Measurements from ENCODE around the gene ELP1. TPM values are rescaled to one million over a fixed set of nuclear protein-coding genes. Genes with fewer than 3 reads are reported as not detected.
"Not testable (repeated sequence)": the region's sequence is repeated elsewhere in the genome, so short reads cannot be mapped to it uniquely, and the experiment has no call there.

Gene ELP1
- total RNA-seq, 4 donors from 2014 or later = 31.3 to 37.8 (median 34.4) TPM

DNA sequence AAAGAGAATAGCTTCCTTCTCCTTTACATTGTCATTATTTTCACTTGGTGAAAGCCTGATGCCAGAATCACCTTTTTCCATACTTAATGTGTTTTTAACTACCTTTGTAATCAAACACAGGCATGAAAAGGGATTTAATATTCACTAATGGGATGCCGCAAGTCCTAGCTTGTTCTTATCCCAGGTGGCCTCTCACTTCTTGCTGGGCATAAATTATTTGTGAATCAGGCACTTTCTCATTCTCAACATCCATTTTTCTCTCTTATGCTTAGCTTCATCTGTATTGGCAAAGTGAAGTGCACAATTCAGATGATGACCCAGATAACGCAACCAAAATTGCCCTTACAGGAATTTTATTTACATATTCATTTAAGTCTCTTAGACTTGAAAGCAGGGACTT lies 89.1 kb downstream of the ELP1 start:
- Histone ChIP-seq H3K27ac (no peak overlapping the region), H3K4me3 (replicated peaks in 1 of 3) (no peak overlapping the region), H3K9me3 (no peaks in the 10 kb centered on the region), H3K4me1 (no peaks in the 10 kb centered on the region), H3K27me3 (no peaks in the 10 kb centered on the region), H3K36me3 (no peaks in the 10 kb centered on the region)
- 93 to 95% methylated on average over 2 of the region's 2 CpGs for WGBS, 2 donors
- no peak for DNase-seq
- intact Hi-C loops (cut with DNase I) = no loop called here
- TF ChIP-seq, protein P1, sequence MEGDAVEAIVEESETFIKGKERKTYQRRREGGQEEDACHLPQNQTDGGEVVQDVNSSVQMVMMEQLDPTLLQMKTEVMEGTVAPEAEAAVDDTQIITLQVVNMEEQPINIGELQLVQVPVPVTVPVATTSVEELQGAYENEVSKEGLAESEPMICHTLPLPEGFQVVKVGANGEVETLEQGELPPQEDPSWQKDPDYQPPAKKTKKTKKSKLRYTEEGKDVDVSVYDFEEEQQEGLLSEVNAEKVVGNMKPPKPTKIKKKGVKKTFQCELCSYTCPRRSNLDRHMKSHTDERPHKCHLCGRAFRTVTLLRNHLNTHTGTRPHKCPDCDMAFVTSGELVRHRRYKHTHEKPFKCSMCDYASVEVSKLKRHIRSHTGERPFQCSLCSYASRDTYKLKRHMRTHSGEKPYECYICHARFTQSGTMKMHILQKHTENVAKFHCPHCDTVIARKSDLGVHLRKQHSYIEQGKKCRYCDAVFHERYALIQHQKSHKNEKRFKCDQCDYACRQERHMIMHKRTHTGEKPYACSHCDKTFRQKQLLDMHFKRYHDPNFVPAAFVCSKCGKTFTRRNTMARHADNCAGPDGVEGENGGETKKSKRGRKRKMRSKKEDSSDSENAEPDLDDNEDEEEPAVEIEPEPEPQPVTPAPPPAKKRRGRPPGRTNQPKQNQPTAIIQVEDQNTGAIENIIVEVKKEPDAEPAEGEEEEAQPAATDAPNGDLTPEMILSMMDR (IDR thresholded peaks at IDR 0.05) = no peak
- no peak for TF ChIP-seq POLR2A (IDR thresholded peaks at IDR 0.05)

DNA sequence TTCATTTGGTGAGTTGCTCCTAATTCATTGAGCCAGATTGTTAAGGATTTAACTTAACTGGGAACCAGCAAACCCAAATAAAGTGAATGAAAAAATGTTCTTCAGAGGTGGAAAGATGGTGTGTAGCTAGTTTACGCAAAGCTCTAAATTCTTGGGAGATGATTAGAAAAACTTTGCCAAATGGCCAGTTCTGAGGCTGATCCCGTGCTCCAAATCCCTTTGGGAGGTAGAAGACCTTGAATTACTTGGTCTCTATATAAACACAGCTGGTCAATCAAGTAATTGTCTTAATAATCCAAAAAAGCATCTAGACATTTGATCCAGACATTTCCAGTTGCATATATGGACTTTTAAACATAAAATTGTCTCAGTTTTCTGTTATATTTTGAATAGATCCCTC lies 89.5 kb downstream of the ELP1 start:
- no peaks in the 10 kb centered on the region for H3K4me1 ChIP-seq
- no peak overlapping the region for H3K4me3 ChIP-seq (replicated peaks in 1 of 3)
- H3K27ac ChIP-seq = no peak overlapping the region
- H3K9me3 ChIP-seq = no peaks in the 10 kb centered on the region
- WGBS, 2 donors = 54 to 59% methylated on average over 2 of the region's 2 CpGs
- no peaks in the 10 kb centered on the region for H3K36me3 ChIP-seq
- intact Hi-C loops (cut with DNase I) = no loop called here
- no peak for TF ChIP-seq POLR2A (IDR thresholded peaks at IDR 0.05)
- TF ChIP-seq, protein P1 (IDR thresholded peaks at IDR 0.05) = no peak
- no peak for DNase-seq
- H3K27me3 ChIP-seq = no peaks in the 10 kb centered on the region

DNA sequence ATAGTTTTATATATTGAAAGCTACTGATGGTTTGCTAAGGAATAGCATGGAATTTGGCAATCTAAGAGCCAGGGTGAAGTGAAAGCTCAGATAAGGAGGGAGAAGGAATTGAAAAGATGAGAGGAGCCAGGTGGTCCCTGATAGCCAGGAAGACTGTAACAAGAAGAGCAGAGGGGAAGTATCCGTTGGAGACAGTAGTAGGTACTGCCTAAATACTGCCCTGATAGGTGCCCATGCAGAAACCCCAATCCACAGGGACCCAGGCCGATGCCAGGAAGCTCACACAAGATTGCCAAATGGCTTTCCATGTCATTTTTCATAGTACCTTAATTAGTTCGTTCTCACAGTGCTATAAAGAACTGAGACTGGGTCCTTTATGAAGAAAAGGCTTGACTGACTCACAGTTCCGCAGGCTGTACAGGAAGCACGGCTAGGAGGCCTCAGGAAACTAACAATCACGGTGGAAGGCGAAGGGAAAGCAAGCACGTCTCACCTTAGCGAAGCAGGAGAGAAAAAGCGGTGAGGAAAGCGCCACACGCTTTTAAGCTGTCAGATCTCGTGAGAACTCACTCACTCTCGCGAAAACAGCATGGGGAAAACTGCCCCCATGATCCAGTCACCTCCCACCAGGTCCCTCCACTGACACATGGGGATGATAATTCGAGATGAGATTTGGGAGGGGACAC lies 91.2 kb downstream of the ELP1 start:
- no peaks in the 10 kb centered on the region for H3K9me3 ChIP-seq
- no peaks in the 10 kb centered on the region for H3K4me1 ChIP-seq
- no peak overlapping the region for H3K4me3 ChIP-seq (replicated peaks in 1 of 3)
- WGBS, 2 donors = 79 to 84% methylated on average over 16 of the region's 16 CpGs
- no peak for DNase-seq
- H3K27ac ChIP-seq = no peak overlapping the region
- no peaks in the 10 kb centered on the region for H3K36me3 ChIP-seq
- intact Hi-C loops (cut with DNase I) = no loop called here
- H3K27me3 ChIP-seq = no peaks in the 10 kb centered on the region
- TF ChIP-seq POLR2A (IDR thresholded peaks at IDR 0.05) = no peak
- TF ChIP-seq, protein P1 (IDR thresholded peaks at IDR 0.05) = no peak

DNA sequence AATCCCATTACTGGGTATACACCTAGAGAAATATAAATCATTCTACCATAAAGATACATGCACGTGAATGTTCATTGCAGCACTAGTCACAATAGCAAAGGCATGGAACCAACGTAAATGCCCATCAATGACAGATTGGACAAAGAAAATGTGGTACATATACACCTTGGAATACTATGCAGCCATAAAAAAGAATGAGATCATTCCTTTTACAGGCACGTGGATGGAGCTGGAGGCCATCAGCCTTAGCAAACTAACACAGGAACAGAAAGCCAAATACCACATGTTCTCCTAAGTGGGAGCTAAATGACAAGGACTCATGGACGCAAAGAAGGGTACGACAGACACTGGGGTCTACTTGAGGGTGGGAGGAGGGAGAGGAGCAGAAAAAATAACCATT lies 94.4 kb downstream of the ELP1 start:
- intact Hi-C loops (cut with DNase I); H3K27ac ChIP-seq; H3K36me3 ChIP-seq; H3K27me3 ChIP-seq; H3K4me3 ChIP-seq (replicated peaks in 1 of 3); DNase-seq; H3K9me3 ChIP-seq: not testable (repeated sequence)
- peaks cover 8 to 10% of the 10 kb centered on the region in 2 donors for H3K4me1 ChIP-seq
- WGBS, 2 donors = 93 to 95% methylated on average over 5 of the region's 5 CpGs

DNA sequence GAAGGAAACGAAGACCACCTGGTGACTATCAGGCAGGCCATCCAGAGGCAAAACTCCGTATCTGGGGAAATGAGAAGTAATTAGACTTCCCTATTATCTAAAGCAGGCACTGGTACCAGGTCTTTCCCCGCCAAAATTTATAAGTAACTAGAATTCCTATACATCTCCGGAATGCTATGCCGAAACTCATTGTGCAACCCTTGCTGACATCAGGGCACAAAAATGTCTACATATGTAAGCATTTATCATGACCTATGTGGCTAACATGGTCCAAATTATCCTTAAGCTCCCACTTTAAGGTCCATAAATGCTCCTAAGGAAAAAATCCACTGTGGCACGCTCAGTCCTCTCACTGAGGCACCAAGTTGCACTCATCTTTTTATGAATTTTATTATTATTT lies 95.9 kb downstream of the ELP1 start:
- Histone ChIP-seq H3K27ac (no peak overlapping the region), H3K4me1 (peaks cover 8 to 10% of the 10 kb centered on the region in 2 donors), H3K27me3 (no peaks in the 10 kb centered on the region), H3K36me3 (no peaks in the 10 kb centered on the region), H3K9me3 (no peaks in the 10 kb centered on the region), H3K4me3 (replicated peaks in 1 of 3) (no peak overlapping the region)
- no peak for DNase-seq
- no peak for TF ChIP-seq POLR2A (IDR thresholded peaks at IDR 0.05)
- TF ChIP-seq, protein P1 (IDR thresholded peaks at IDR 0.05) = no peak
- intact Hi-C loops (cut with DNase I) = no loop called here
- 92 to 93% methylated on average over 6 of the region's 6 CpGs for WGBS, 2 donors
